Measurements from ENCODE around the gene CCDC146. TPM values are rescaled to one million over a fixed set of nuclear protein-coding genes. Genes with fewer than 3 reads are reported as not detected.
"Not testable (repeated sequence)": the region's sequence is repeated elsewhere in the genome, so short reads cannot be mapped to it uniquely, and the experiment has no call there.

CCDC146 gene
- total and polyA plus RNA-seq, 10 donors, result 4.1 to 21.3 (median 10.9) TPM

DNA sequence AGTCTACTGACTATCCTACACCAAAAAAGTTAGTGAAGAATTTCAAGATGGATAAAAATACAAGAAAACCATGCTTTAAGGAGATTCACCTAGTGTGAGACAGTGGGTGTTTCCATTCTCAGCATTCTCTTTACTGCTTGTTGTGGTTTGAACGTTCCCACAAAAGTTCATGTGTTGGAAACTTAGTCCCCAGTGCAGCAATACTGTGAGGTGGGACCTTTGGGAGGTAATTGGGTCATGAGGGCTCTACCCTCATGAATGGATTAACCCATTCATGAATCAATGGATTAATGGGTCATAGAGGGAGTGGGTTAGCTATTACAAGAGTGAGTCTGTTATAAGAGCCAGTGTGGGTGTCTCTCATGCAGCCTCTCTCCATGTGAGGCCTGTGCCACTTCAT is 21.2 kb upstream of the CCDC146 start:
- H3K27ac ChIP-seq; H3K27me3 ChIP-seq (replicated peaks in 1 of 7); H3K4me1 ChIP-seq; H3K36me3 ChIP-seq; intact Hi-C loops (cut with DNase I; ENCODE audit: low total_unique reads); H3K9me3 ChIP-seq; H3K4me3 ChIP-seq; DNase-seq: not testable (repeated sequence)
- WGBS, 5 donors, result 66 to 93% (median 82%) methylated on average over 1 of the region's 1 CpG

DNA sequence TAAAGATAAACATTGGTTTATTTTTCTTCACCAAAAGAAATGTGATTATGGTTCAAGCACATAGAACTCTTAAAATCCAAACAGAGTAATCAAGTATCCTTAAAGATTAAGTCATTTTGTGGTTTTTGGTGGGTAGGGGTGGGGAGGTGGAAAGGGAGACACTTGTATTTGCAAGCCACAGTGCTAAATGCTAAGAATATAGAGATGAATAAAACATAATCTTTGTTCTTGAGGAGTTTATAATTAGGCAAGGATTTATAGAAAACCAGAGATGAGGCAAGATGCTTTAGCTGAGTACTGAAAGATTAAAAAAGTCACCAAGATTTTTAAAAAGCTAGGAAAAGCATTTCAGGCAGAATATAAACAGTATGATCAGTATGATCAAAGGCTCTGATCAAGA is 19.7 kb upstream of the CCDC146 start:
- H3K9me3 ChIP-seq; intact Hi-C loops (cut with DNase I; ENCODE audit: low total_unique reads); H3K4me3 ChIP-seq; H3K27me3 ChIP-seq (replicated peaks in 1 of 7); DNase-seq; H3K36me3 ChIP-seq; H3K4me1 ChIP-seq; H3K27ac ChIP-seq: not testable (repeated sequence)

GRCh38 chr7:77105904-77106303 is 16.5 kb upstream of the CCDC146 start:
- H3K27ac ChIP-seq; H3K4me1 ChIP-seq; H3K9me3 ChIP-seq; DNase-seq; H3K27me3 ChIP-seq (replicated peaks in 1 of 7); H3K4me3 ChIP-seq; intact Hi-C loops (cut with DNase I; ENCODE audit: low total_unique reads): not testable (repeated sequence)
- WGBS, 5 donors, result 94 to 100% (median 97%) methylated on average over 3 of the region's 3 CpGs
- peaks cover 0 to 20% (median 3%) of the 10 kb centered on the region in 6 donors for H3K36me3 ChIP-seq

- H3K4me3 ChIP-seq; H3K27me3 ChIP-seq (replicated peaks in 1 of 7); H3K9me3 ChIP-seq; H3K27ac ChIP-seq; intact Hi-C loops (cut with DNase I; ENCODE audit: low total_unique reads); DNase-seq; H3K4me1 ChIP-seq: not testable (repeated sequence)
- 68 to 89% (median 82%) methylated on average over 2 to 3 of the region's 3 CpGs; no CpG with 5 or more reads in 1 of the 5 donors for WGBS, 5 donors
- peaks cover 0 to 20% (median 3%) of the 10 kb centered on the region in 6 donors for H3K36me3 ChIP-seq
These were observed 14.8 kb upstream of the CCDC146 start for GRCh38 chr7:77107659-77108058.

DNA sequence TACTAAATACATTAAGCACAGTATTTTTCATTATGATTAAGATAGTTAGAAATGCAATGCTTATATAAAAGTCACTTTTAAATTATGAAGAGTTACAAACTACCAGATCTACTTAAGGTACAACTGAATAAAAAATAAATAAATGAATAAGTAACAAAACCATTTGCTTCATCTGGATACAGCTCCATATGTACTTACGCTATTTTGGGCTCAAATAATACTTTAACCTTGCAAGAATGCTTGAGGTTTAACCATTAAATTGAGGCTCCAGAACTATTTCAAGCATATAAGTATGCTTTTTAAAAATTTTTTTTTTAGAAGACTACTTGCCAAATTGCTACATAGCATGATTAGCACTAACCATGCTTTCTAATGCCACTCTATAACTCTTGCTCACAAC is 14.1 kb upstream of the CCDC146 start:
- H3K4me1 ChIP-seq; DNase-seq; H3K4me3 ChIP-seq; H3K27me3 ChIP-seq (replicated peaks in 1 of 7); intact Hi-C loops (cut with DNase I; ENCODE audit: low total_unique reads); H3K27ac ChIP-seq; H3K9me3 ChIP-seq: not testable (repeated sequence)
- H3K36me3 ChIP-seq, result peaks cover 0 to 20% (median 3%) of the 10 kb centered on the region in 6 donors
- 90 to 100% (median 96%) methylated on average over 1 of the region's 1 CpG for WGBS, 5 donors

GRCh38 chr7:77112719-77113306 is 9.6 kb upstream of the CCDC146 start:
- H3K4me1 ChIP-seq; intact Hi-C loops (cut with DNase I; ENCODE audit: low total_unique reads); H3K4me3 ChIP-seq; H3K27me3 ChIP-seq (replicated peaks in 1 of 7); H3K27ac ChIP-seq; DNase-seq; H3K9me3 ChIP-seq: not testable (repeated sequence)
- TF ChIP-seq, protein P1, sequence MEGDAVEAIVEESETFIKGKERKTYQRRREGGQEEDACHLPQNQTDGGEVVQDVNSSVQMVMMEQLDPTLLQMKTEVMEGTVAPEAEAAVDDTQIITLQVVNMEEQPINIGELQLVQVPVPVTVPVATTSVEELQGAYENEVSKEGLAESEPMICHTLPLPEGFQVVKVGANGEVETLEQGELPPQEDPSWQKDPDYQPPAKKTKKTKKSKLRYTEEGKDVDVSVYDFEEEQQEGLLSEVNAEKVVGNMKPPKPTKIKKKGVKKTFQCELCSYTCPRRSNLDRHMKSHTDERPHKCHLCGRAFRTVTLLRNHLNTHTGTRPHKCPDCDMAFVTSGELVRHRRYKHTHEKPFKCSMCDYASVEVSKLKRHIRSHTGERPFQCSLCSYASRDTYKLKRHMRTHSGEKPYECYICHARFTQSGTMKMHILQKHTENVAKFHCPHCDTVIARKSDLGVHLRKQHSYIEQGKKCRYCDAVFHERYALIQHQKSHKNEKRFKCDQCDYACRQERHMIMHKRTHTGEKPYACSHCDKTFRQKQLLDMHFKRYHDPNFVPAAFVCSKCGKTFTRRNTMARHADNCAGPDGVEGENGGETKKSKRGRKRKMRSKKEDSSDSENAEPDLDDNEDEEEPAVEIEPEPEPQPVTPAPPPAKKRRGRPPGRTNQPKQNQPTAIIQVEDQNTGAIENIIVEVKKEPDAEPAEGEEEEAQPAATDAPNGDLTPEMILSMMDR (IDR thresholded peaks at IDR 0.05 in 8 of 11, conservative IDR thresholded peaks at IDR 0.05 in 3 of 11), result peak in 4 of 11 experiments; percentile 18 to 36 (median 26)
- peaks cover 0 to 24% (median 3%) of the 10 kb centered on the region in 6 donors for H3K36me3 ChIP-seq
- WGBS, 5 donors, result 11 to 42% (median 32%) methylated on average over 1 to 2 of the region's 2 CpGs

DNA sequence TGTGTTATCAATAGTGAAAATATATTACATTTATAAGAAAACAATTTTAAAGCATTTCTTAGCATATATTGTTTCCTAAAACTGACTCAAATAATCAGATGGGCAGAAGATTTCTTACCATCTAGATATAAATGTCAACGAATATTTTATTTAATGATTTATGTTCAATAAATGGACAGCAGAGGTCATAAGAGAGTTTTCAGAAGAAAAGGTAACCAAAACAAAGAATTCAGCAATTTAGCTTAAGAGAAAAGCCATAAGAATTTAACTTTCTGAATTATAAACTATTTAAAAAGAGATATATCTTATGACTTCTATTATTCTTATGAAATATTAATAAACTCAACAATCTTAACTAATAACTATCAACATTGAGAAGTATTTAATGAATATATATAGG is 3.1 kb downstream of the CCDC146 start:
- H3K4me1 ChIP-seq, result peaks cover 6 to 33% (median 17%) of the 10 kb centered on the region in 6 donors

More for the DNA sequence above, 3.1 kb downstream of the CCDC146 start:
- TF ChIP-seq, protein P1 (IDR thresholded peaks at IDR 0.05 in 8 of 11, conservative IDR thresholded peaks at IDR 0.05 in 3 of 11), result peak in 3 of 11 experiments; percentile 11 to 26 (median 16)
- H3K27me3 ChIP-seq (replicated peaks in 1 of 7); DNase-seq; H3K4me3 ChIP-seq; H3K9me3 ChIP-seq; H3K36me3 ChIP-seq; H3K27ac ChIP-seq: not testable (repeated sequence)
- 8 to 35% (median 15%) methylated on average over 1 of the region's 1 CpG for WGBS, 5 donors
- intact Hi-C loops (cut with DNase I; ENCODE audit: low total_unique reads), result loop anchor here (10.0 kb wide), 2 partner anchors 119 to 209 kb away; no protein-coding TSS in a partner anchor

Measured in spleen (tissue), 11 donors.